Measurements from ENCODE around the gene CDH4.

CDH4 gene

DNA sequence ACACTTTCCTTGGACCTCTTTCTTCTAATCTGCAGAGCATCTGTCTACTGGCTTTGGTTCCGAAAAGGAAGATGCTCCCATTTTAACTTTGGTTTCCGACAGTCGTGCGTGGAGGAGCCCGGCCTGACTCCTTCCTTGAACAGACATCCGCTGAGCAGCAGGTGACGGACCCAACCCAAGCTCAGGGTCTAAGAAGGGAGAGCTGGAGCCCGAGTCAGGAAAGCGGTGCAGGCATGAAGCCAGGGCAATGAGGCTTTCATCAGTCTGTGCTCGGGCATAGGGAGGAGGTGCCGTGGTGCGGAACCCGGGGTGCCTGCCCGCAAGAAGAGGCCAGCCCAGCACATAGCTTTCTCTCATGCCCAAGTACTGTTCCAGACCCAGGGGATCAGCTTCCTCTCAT is 109.4 kb downstream of the CDH4 start:
- DNase-seq: no peak

DNA sequence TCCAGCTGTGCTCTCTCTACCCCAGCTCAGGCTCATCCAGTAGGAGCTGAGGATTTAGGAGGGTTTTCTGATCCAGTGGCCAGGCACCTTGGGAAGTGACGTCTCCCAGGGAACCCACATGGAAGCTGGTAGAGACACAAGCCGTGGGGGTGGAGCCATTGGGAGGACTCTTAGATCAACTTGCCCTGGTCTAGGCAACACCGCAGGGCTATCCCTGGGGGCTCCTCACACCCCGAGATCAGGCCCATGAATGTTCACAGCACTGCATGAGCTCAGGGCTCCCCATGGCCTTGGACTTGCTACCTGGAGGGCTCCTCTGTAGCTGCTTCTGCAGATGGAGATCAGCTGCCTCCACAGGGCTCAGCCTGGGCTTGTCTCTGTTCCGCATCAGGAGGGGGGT is 112.1 kb downstream of the CDH4 start:
- DNase-seq: no peak

DNA sequence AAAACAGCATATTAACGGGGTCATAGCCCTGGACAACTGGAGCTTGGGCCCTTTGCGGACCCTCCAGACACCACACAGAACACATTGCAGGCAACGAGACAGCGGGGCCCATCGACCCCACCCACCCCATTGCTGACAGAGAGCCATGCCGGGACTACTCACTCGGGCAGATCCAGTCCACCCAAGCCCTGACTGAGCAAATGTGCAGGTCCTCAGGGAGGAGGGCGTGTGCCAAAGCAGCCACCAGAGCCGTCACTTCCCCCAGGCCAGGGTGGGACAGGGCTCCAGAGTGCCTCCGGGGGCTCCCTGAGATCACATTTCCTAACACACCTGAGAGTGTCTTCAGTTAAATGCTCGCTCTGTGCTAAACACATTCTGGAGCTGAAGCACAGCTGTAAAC is 114.9 kb downstream of the CDH4 start:
- no peak for DNase-seq

DNA sequence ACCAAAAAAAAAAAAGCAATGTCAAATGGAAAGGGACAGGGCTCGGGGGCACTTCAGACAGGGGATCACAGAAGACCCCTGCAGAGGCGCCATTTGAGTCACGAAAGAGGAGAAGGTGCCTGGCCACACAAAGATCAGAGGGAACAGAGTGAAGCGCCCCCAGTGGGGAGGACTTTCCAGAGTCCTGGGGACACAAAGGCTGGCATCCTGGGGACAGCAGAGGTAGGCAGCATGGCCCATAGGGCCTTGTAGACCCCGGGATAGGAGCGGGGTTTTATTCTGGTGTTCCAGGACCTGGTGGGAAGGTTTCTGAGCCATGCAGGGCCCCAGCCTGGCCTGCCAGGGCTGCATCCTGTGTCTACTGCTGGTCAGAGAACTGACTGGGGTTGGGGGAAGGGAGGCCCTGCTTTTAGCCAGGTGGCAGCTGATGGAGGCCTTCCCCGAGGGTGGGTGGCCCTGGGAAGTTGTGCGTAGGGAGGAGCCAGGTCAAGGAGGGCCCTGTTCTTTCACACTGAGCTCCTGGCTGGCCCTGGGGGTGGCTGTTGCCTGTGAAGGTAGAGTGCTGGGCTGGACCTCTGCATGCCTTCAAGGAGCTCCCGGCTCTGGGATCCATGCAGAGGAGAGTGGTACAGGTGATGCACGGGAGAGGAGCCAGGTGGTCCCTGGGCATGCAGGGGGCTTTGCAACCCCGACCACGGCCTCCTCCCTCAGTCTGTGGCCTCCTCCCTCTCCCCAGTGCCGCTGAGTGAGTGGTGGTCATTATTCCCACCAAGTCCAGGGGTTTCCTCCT is 117.9 kb downstream of the CDH4 start:
- DNase-seq: no peak

DNA sequence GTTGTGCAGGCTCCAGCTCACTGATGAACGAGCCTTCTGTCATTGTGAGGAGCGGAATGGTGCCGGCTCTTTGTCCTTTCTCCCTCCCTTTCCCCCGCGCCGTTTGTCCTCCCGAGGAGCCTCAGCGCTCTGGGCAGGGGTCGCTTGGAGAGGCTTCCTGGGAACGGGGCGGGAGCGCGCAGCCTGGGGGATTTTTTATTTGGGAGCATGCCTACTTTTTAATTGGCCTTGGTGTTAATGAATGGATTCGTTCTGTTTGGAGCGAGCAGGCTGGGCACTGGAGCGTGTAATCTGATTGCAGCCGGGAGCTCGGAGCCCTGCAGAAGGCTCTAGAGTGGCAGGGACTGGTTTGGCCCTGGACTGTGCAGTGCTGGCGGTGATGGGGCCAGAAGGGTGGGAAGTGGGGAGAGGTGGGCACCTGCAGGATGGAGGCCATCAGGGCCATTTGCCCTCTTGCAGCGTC is 118.8 kb downstream of the CDH4 start:
- DNase-seq: no peak

DNA sequence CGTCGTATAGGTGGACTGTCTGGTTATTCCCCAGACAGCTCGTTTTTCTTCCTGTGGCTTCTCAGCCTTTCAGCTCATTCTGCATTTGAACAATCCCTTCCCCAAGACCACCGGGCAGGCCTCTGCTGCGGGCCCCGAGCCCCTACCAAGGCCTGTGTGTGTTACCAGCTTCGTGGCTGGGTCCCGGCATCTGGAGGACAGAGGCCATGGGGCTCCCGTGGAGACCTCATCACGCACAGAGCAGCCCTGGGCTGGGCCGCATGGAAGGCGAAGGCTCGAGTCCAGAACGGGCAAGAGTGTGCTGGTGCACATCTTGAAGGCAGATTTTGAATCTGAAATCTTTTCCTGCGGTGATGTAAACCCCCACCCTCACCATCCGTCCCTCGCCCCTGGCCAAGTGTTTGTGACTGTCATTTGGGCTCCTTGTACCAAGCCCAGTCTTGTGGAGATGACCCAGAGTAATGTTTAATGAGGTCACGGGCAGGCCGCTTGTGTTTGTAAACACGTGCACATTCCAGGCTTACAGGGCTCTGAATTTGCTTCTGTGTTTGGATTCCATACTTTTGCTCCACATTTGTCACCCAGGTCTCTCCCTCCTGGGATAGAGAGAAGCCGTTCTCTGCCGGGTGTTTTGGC is 119.6 kb downstream of the CDH4 start:
- DNase-seq: no peak

DNA sequence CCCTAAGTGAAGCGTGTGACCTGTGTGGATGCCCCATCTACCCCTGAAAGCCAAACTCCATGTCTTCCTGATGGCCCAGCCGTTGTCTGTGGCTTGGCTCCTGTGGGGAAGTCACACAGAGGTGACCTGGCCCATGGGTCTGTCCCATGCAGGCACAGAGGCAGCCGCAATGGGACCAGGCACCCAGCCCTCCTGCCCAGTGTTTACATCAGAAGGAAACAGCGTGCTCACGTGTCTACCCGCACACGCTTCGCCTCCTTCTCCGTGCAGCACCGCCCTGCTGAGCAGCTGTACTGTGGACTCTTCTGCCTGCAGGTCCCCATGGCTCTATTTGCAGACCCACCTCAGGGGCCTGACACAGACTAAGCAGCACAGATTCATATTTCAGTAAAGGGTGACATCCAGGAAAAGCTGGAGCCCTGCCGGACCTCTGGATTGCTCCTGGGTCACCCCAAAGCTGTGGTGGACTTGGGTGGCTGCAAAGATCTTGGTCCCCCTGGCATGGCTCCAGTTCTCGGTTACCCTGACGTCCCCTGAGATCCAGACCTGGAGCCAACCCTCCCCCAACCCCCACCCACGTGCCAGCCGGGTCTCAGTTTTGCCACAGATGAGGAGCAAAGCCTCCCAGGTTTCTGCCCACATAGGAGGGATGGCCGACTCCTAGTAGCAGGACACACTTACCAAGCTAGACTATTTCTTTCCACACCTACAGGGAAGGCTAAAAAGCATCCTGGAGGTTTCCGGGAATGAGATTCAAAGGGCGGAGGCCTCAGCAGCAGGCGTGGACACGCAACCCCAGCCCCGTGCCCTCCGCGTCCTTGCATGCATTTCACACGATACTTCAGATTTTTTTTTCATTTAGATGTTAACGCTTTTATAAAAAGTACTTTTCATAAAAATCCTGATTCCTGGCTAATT is 120.3 kb downstream of the CDH4 start:
- no peak for DNase-seq

DNA sequence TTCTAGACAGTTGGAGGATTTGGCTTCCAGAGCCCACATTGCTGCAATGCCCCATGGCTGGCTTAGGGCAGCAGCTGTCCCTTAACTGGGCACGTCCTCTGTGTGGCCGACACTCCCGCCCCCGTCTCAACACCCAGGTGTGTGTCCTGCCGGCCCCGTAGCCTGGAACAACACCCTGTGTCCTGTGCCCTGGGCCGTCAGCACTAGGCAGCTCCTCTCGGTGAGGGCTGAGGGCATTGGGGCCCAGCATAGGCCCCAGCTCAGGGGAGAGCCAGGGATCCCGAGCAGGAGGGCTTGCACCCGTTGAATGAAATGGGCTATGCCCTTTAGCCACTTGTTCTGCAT is 121.0 kb downstream of the CDH4 start:
- no peak for DNase-seq

DNA sequence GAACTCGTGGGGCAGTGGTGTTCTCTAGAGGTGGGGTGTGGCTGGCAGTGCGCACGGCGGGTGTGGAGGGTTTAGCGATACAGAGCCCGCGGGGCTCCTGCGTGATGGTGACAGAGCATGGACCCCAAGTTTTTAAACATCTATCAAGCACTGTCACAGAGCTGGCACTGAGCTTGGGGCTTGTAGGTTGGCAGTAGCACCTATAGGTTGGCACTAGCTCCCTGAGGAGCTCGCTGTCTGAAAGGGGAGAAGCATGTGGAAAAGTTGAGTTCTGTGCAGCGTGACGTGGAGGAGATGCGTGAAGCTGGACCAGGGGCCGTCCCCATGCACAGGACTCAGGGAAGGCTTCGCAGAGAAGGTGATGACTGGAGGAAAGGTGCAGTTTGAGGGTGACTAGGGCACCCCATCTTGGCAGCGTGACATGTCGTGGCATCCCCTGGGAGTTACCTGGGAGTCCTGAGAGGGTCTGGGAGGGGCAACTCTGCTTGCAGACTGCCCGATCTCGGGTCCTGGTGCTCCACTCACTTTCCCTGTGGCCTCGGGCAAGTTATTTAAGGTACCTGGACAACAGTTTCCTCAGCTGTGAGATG is 122.0 kb downstream of the CDH4 start:
- no peak for DNase-seq

DNA sequence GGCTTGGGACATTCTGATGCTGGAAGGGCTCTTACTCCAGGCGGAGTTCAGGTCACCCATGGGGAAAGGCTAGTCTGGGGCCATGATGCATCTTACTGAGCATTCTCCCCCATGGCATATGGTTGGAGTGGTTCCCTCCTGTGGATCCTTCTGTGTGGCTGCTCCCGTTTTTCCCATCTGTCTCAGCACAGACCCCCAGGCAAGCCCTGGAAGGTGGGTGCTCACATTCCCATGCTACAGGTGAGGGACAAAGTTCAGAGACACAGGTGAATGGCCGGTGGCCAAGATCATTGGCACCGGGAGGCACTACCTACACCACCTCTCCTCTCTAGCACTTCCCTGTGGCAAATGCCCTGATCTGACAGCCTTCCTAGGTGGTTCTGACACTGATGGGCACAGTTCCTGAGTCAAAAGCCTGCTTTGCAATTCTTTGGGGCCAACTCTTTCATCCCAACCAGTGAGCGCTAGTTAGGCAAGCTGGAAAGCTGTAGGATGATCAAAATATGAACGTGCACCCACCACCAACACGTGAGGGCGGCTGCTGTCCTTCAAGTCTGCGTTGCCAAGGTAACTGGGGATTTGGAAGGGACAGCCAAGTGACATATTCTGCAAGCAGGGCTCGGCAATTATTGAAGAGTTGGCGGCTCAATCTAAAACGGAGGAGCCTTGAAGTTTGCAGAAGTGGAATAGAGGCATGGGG is 124.6 kb downstream of the CDH4 start:
- no peak for DNase-seq

DNA sequence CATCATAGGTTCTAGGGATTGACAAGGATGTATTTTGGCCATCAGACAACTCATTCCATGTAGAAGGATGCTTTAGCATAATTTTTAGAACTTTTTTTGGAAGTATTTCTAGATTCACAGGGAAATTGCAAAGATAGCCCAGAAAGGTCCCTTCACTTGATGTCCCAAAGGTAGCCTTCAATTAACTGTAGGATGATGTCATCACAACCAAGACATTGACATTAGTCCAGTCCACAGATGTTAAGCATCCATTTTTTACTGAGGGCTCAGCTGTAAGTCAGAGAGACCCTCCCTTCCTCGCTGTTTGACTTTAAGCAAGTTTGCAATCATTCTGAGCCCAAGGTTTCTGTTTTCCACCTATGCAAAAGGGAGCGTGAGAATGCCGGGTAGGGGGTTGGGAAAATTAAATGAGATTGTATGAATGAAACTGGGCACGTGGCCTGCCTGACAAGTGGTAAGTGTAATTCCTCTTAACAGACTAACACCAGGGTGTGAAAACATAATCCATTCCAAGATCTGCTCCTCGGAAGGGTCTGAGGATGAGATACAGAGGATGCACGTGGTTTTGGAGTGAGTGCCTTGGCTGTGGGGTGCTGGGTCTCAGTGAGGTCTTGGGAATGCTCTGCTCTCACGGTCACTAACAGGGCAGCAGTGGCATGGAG is 126.8 kb downstream of the CDH4 start:
- DNase-seq: no peak

DNA sequence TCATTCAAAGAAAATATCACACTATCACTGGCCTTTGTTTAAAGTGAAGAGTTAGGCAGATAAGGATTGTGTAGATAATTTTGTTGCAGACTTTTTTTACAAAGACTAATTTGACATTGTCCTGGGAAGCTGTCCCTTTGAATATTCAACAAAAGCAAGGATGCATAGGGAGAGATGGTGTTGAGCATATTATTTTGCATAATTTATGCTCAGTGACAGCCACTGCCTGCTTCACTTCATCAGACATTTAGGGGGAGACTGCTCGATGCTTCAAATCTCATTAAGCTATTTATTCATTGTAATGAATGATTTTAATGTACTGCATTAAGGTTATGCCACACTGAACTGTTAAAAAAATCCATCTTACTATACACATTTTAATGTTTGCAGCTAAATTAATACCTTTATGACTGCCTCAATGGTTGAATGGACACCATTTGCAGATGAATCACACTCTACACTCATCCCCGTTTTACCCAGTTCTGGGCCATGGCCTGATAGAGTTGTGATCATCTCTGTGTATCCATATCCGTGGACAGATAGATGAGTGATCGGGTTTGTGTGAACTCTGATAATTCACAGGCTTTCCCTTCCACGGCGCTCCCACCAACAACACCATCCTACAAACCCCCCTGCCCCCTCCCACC is 128.0 kb downstream of the CDH4 start:
- DNase-seq: no peak

DNA sequence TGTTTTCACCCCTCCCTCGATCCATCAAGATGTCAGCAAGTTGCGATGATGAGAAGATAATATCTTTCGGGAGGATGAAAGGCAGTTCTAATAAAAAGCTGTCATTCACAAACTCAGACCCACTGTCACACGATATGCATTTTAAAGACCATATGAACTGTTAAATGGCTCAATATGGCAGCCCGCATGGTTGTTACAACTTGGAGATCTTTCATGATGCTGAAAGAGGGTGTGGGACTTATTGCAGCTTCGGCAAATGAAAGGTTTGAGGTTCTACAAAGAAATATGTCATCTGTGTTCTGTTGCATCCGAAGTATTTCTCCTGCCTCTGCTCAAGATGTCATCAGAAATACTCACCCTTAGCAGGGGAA is 128.5 kb downstream of the CDH4 start:
- no peak for DNase-seq

DNA sequence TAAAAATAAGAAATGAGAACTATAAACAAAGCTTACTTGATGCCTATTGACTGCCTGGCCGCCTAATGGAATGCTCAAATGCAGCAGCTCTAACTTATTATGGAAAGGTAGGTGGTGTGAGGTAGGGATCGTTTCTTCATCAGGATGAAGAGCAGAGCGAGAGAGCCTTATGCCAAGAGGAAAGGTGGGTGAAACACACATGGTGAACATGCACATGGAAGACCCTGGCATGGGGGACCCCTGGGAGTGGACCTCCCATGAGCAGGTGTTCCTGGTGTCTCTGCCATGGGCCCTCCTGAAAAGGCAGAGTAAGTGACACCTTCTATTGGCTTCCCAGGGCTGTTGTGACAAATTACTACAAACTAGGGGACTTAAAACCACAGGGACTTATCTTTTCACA is 130.1 kb downstream of the CDH4 start:
- no peak for DNase-seq

DNA sequence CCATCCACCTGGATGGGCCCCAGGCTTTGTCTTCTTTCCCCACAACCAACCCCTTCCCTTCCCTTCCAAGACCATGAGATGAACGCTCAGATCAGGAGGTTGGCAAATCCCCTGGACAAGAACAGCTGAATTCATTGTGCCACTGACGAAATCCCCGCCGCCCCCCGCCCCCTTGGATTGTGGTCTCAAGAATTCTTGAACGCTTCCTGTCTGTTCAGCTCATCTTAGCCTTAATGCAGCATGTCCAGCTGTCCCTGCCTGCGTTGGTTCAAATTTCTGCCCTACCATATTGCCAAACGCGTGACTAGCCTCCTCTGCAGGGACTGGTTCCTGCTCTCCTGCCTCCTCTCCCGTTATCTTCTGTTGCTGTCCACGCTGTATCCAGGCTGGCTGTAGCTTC is 133.2 kb downstream of the CDH4 start:
- DNase-seq: no peak

DNA sequence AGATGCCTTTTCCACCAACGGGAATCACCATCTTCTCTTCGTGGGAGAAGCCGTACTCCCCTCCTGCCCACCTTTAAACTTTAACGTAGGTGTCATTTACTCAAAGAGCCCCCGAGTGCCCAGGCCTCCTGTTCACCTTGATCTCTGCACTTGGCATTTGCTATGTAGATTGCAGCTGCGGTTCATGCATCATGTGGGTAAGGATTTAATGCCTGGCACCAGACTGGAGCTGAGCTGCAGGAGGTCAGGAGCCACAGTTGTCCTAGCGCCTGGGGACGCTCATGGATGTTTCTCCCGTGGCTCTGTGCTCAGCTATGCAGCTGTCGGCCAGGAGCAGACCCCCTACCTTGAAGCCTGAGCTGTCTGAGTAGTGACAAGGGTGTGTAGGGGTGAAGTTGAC is 133.7 kb downstream of the CDH4 start:
- no peak for DNase-seq

DNA sequence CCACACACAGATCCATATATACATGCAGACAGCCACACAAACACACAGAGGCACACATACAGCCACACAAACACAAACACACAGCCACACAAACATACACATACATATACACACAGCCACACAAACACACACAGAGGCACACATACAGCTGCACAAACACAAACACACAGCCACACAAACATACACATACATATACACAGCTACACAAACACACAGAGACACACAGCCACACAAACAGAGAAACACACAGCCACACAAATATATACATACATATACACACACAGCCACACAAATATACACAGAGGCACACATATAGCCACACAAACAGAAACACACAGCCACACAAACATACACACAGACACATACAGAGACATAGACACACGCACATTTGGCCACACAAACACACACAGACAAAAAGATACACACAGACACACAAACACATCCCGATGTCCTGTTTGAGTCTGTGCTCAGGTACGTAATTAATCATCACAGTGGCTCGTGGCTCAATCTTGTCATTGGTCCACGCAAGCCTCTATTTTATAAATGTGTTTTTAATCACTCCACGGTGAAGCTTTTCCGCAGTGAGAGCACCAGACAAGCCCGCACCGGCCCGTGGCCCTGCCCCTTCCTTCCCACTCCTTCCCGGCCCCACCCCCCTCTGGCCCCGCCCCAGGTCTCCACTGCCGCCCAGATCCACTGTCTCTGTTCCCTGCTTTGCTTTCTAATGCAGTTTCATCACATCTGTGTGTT is 135.3 kb downstream of the CDH4 start:
- no peak for DNase-seq

DNA sequence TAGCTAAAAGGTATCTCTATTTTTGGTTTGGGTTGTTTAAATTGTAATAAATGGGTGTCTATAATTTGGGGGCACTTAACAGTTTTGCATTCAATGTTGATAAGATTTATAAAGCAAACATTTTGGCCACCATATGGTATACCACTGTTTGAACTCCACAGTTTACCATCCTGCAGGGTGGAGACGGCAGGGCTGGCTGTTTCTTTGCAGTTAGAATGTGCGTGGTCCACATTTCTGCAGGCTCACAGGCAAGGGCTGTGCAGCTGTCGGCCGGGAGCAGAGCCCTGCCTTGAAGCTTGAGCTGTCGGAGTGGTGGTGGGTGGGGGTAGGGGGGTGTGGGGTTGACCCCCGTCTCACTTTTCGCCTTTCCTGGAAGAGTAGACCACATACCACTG is 135.9 kb downstream of the CDH4 start:
- no peak for DNase-seq

DNA sequence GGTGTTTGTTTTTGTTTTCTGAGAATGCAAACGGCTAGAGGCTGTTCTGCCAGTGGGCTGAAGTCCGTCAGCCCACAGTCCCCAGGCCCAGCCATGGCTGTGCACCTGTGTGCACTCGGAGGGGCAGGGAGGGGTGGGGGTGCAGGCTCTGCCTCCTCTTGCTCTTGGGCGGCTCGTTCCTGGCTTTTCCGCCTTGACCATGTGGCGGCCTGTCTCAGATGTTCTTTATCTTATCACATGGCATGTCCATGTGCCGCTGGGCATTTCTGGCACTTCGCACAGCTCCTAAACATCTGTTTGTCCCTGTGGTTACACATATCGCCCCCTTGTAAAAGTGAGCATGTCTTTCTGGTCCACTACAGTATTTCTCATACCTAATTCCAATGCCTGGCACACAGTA is 137.0 kb downstream of the CDH4 start:
- no peak for DNase-seq

DNA sequence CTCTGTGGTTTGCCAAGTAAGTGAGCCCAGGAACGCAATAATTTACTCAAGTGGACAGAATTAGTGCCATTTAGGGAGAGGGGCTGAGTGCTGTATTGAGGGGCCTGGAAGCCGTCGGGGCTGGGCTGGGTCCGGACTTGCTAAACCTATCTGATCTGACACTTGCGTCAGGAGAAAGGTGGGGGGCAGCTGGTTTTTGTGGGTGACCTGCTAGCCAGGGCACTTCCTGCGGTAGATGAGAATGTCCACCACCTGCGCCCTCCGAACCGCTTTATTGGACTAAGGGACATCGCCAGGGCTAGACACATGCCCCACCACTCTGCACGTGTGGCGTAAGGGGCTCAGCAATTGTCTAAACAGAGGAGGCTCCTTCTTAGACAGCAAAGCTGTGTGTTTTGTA is 139.1 kb downstream of the CDH4 start:
- DNase-seq: no peak
